GM19099 (cell line): ENCODE measurements around the gene LTK.

ENCODE experiments used
- POLR2A ChIP-seq: IDR thresholded peaks from 3 replicates; pipeline ENCODE4 v1.6.1; 2011; ENCODE audit warnings: low read depth; ENCODE audit not compliant: insufficient read length; ENCODE audit errors: extremely low read depth

Gene LTK

GRCh38 chr15:41546851-41547786, 33.5 kb upstream of the LTK start:
- no peak for TF ChIP-seq POLR2A

- no peak for TF ChIP-seq POLR2A
Observed at GRCh38 chr15:41545218-41545617, 31.6 kb upstream of the LTK start.

- TF ChIP-seq POLR2A = no peak
Observed at GRCh38 chr15:41544650-41545015, 31.0 kb upstream of the LTK start.

GRCh38 chr15:41543521-41543870, 29.9 kb upstream of the LTK start:
- no peak for TF ChIP-seq POLR2A

GRCh38 chr15:41536866-41537265, 23.2 kb upstream of the LTK start:
- TF ChIP-seq POLR2A = no peak

GRCh38 chr15:41535544-41535943, 21.9 kb upstream of the LTK start:
- TF ChIP-seq POLR2A = no peak

- no peak for TF ChIP-seq POLR2A
Observed at GRCh38 chr15:41530363-41530956, 16.8 kb upstream of the LTK start.

- no peak for TF ChIP-seq POLR2A
Observed at GRCh38 chr15:41523097-41523496, 9.5 kb upstream of the LTK start.

- TF ChIP-seq POLR2A = no peak
Observed at GRCh38 chr15:41521614-41522013, 8.0 kb upstream of the LTK start.

- no peak for TF ChIP-seq POLR2A
Observed at GRCh38 chr15:41520636-41521035, 7.0 kb upstream of the LTK start.

GRCh38 chr15:41517895-41518449, 4.3 kb upstream of the LTK start:
- TF ChIP-seq POLR2A = no peak

- no peak for TF ChIP-seq POLR2A
Observed at GRCh38 chr15:41512940-41513505, 604 bp downstream of the LTK start.

- TF ChIP-seq POLR2A = no peak
Observed at GRCh38 chr15:41512512-41512939, 1.1 kb downstream of the LTK start.

- TF ChIP-seq POLR2A = no peak
Observed at GRCh38 chr15:41511899-41512369, 1.7 kb downstream of the LTK start.

GRCh38 chr15:41511331-41511898, 2.2 kb downstream of the LTK start:
- TF ChIP-seq POLR2A = no peak
